A673 (cell line): ENCODE data around the gene ZSWIM8. TPM values are rescaled to one million over a fixed set of nuclear protein-coding genes. Genes with fewer than 3 reads are reported as not detected.

Experiments used
- BruUV-seq: library from RNA; stranded (reverse); fragments of 400-500 nt; replicated peaks from 2 replicates; lab custom pipeline; 2021; lab: Mats Ljungman, UMichigan
- CTCF ChIA-PET: fragments of 300-600 bp; sonication (Branson Sonifier 250); formaldehyde crosslinking; loops from one replicate; lab custom pipeline; 2022; ENCODE audit warnings: antibody characterized with exemption; lab: Charles Lee
- POLR2A ChIA-PET: fragments of 300-600 bp; sonication (Branson Sonifier 250); formaldehyde crosslinking; loops from one replicate; lab custom pipeline; 2022; ENCODE audit warnings: antibody characterized with exemption; ENCODE audit not compliant: low non-redundant PET; lab: Charles Lee
- DNase-seq: peaks from one replicate; pipeline ENCODE4 v3.0.0-alpha.2; 2015; ENCODE audit warnings: low spot score
- H3K27ac ChIP-seq: fragments of 200-600 bp; sonication (generic); 2 replicates; pipeline ENCODE4 v1.5.1; 2016; ENCODE audit warnings: mixed run types, low read depth, mild to moderate bottlenecking, mixed read lengths, antibody characterized with exemption, low read length; ENCODE audit not compliant: poor library complexity, severe bottlenecking
- H3K27me3 ChIP-seq: fragments of 200-600 bp; sonication (generic); replicated peaks from 2 replicates; pipeline ENCODE4 v1.6.1; 2017; ENCODE audit warnings: mixed run types, low read depth, mild to moderate bottlenecking, mixed read lengths, antibody characterized with exemption, low read length; ENCODE audit not compliant: insufficient read depth, poor library complexity
- H3K36me3 ChIP-seq: fragments of 200-600 bp; sonication (generic); 2 replicates; pipeline ENCODE4 v1.6.1; 2016; ENCODE audit warnings: mixed run types, mild to moderate bottlenecking, mixed read lengths, antibody characterized with exemption, low read length; ENCODE audit not compliant: insufficient read depth, poor library complexity, severe bottlenecking
- H3K4me1 ChIP-seq: fragments of 200-600 bp; sonication (generic); 2 replicates; pipeline ENCODE4 v1.6.1; 2017; ENCODE audit warnings: mixed run types, mild to moderate bottlenecking, mixed read lengths, antibody characterized with exemption, low read length; ENCODE audit not compliant: insufficient read depth, poor library complexity, severe bottlenecking
- H3K4me3 ChIP-seq: fragments of 200-600 bp; sonication (generic); 2 replicates; pipeline ENCODE4 v1.5.1; 2016; ENCODE audit warnings: low read depth, mixed run types, mild to moderate bottlenecking, mixed read lengths, low read length; ENCODE audit not compliant: poor library complexity, severe bottlenecking
- H3K9me3 ChIP-seq: fragments of 200-600 bp; sonication (generic); 2 replicates; pipeline ENCODE4 v1.6.1; 2016; ENCODE audit warnings: mixed run types, low read depth, mild to moderate bottlenecking, mixed read lengths, antibody characterized with exemption, low read length; ENCODE audit not compliant: poor library complexity, severe bottlenecking
- EZH2 ChIP-seq: fragments of 200-600 bp; sonication (generic); IDR thresholded peaks from 2 replicates; pipeline ENCODE4 v1.6.1; 2017; ENCODE audit warnings: borderline replicate concordance, low read depth, mild to moderate bottlenecking, mixed read lengths, antibody characterized with exemption, low read length; ENCODE audit not compliant: poor library complexity, severe bottlenecking
- intact Hi-C: fragments of 100-400 bp; cut with micrococcal nuclease; formaldehyde crosslinking; loops from one replicate; pipeline ENCODE4 v1.10.0; 2022; ENCODE audit not compliant: unreplicated experiment
- total RNA-seq: library from RNA; stranded (reverse); gene quantifications from 2 replicates; pipeline ENCODE4 v1.2.3, GENCODE V29; 2021
- TF ChIP-seq, protein P1 (sequence below): fragments of 300-800, 200-600 bp; sonication (generic); conservative IDR thresholded peaks from 2 replicates; pipeline ENCODE4 v1.5.1; 2017; ENCODE audit warnings: low read depth, mild to moderate bottlenecking, antibody characterized with exemption, low read length, moderate library complexity, mixed read lengths

The ZSWIM8 gene
- total RNA-seq, 1 experiment from 2014 or later = 71.3 TPM

DNA sequence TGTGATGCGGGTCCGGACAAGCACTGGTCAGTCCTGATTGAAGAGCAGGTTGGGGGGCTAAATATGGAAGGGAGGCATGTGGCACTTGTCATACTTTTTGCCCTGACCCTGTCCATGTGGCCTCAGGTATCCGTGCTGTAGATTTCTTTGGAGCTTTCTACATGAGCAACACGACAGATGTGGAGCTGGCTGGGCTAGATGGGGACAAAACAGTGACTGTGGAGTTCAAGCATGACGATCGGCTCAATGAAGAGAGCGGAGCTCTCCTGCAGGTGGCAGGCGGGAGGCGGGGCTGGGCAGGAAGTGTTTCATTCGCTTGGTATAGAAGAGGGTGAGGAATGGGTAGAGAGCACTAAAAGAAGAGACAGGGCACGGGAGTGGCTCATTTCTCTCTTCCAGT, 16.5 kb upstream of the ZSWIM8 start:
- peaks cover 2% of the 10 kb centered on the region for H3K4me1 ChIP-seq
- intact Hi-C loops = no loop called here
- ChIA-PET POLR2A (no interaction called here), CTCF (no interaction called here)
- H3K27me3 ChIP-seq = no peaks in the 10 kb centered on the region
- peak; percentile 19 for DNase-seq
- no peak overlapping the region for H3K27ac ChIP-seq
- no peak for TF ChIP-seq EZH2
- TF ChIP-seq, protein P1, sequence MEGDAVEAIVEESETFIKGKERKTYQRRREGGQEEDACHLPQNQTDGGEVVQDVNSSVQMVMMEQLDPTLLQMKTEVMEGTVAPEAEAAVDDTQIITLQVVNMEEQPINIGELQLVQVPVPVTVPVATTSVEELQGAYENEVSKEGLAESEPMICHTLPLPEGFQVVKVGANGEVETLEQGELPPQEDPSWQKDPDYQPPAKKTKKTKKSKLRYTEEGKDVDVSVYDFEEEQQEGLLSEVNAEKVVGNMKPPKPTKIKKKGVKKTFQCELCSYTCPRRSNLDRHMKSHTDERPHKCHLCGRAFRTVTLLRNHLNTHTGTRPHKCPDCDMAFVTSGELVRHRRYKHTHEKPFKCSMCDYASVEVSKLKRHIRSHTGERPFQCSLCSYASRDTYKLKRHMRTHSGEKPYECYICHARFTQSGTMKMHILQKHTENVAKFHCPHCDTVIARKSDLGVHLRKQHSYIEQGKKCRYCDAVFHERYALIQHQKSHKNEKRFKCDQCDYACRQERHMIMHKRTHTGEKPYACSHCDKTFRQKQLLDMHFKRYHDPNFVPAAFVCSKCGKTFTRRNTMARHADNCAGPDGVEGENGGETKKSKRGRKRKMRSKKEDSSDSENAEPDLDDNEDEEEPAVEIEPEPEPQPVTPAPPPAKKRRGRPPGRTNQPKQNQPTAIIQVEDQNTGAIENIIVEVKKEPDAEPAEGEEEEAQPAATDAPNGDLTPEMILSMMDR = no peak
- no TSS peak for BruUV-seq
- H3K4me3 ChIP-seq = no peak overlapping the region
- no peaks in the 10 kb centered on the region for H3K9me3 ChIP-seq
- peaks cover 52% of the 10 kb centered on the region for H3K36me3 ChIP-seq

DNA sequence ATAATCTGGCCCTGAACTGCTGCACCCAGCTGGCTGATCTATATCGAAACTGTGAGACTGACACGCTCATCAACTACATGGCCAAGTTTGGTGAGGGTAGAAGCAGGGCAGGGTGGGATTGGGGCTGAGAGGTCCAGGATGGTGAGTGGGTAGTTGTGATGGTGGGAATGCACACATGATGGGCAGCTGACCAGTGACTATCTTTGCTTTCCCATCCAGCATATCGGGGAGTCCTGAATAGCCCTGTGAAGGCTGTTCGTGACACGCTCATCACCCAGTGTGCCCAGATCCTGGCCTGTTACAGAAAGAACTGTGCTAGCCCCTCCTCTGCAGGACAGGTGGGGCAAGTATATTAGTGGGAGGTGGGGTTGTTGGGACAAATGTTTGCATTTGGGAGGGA, 16.0 kb upstream of the ZSWIM8 start:
- peaks cover 4% of the 10 kb centered on the region for H3K4me1 ChIP-seq
- intact Hi-C loops = no loop called here
- H3K4me3 ChIP-seq = no peak overlapping the region
- TF ChIP-seq, protein P1 = no peak
- TF ChIP-seq EZH2 = no peak
- CTCF ChIA-PET = no interaction called here
- no peak for DNase-seq
- no peak overlapping the region for H3K27ac ChIP-seq
- BruUV-seq = no TSS peak
- POLR2A ChIA-PET = no interaction called here
- no peaks in the 10 kb centered on the region for H3K27me3 ChIP-seq
- H3K36me3 ChIP-seq = peaks cover 50% of the 10 kb centered on the region
- no peaks in the 10 kb centered on the region for H3K9me3 ChIP-seq

DNA sequence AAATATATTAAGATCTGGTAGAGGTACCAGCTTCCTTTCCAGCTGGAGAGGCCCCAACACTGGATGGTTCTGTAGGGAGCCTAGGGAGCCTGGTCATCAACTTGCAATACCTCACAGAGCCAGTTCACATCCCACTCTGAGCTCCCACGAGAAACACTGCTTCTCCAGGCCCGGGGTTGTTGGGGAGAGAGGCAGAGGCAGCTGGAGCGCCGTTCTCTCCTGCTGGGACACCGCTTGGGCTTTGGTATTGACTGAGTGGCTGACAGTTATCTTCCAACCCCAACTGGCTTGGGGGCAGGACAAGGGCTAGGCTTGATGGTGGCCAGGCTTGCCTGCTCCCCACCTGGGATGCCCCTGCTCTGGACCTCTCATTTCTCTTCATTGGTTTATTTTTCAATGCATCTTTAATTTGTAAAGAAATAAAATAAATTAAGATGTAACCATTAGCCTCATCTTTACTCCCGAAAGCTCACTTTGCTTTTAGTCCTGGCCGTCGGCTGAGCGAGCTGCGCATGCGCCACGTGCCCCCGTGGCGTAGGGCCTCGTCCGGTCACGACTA, 13.6 kb upstream of the ZSWIM8 start:
- intact Hi-C loops = no loop called here
- no peaks in the 10 kb centered on the region for H3K9me3 ChIP-seq
- peak; percentile 76 for DNase-seq
- CTCF ChIA-PET = interaction anchor here (0.6 kb wide), 1 partner anchor 108 kb away, joined by 3 read pairs; no protein-coding TSS in a partner anchor
- TF ChIP-seq EZH2 = no peak
- TF ChIP-seq, protein P1 = no peak
- no peaks in the 10 kb centered on the region for H3K27me3 ChIP-seq
- peak overlapping the region; percentile 87 for H3K27ac ChIP-seq
- H3K4me3 ChIP-seq = peak overlapping the region; percentile 88
- H3K4me1 ChIP-seq = peaks cover 13% of the 10 kb centered on the region
- BruUV-seq = TSS peak; percentile 21
- POLR2A ChIA-PET = interaction anchor here (0.6 kb wide), 1 partner anchor 25 kb away, joined by 3 read pairs; no protein-coding TSS in a partner anchor
- peaks cover 35% of the 10 kb centered on the region for H3K36me3 ChIP-seq
